Loucy (cell line): ENCODE results near the gene USH1C.

Experiments used
- H2AFZ ChIP-seq: fragments of 200-600 bp; sonication (generic); 2 replicates; pipeline ENCODE4 v1.6.0; 2016; ENCODE audit warnings: antibody characterized with exemption, mild to moderate bottlenecking, low read length, moderate library complexity
- H3F3A ChIP-seq: fragments of 200-600 bp; 2 replicates; pipeline ENCODE4 v1.6.0; 2016; ENCODE audit warnings: antibody characterized with exemption, low read depth, mild to moderate bottlenecking
- H3K27me3 ChIP-seq: fragments of 200-600 bp; sonication (generic); 2 replicates; pipeline ENCODE4 v1.6.1; 2014; ENCODE audit warnings: low read length, mild to moderate bottlenecking; ENCODE audit not compliant: insufficient read depth, poor library complexity, severe bottlenecking
- H3K36me3 ChIP-seq: fragments of 200-600 bp; sonication (generic); 2 replicates; pipeline ENCODE4 v1.6.1; 2016; ENCODE audit warnings: low read length; ENCODE audit not compliant: insufficient read depth
- H3K4me1 ChIP-seq: fragments of 200-600 bp; sonication (generic); 2 replicates; pipeline ENCODE4 v1.5.1; 2014; ENCODE audit warnings: low read length, mild to moderate bottlenecking; ENCODE audit not compliant: insufficient read depth, poor library complexity, severe bottlenecking
- H3K4me2 ChIP-seq: fragments of 200-600 bp; sonication (generic); 2 replicates; pipeline ENCODE4 v1.6.0; 2014; ENCODE audit warnings: antibody characterized with exemption, low read length, low read depth, mild to moderate bottlenecking; ENCODE audit not compliant: poor library complexity, severe bottlenecking
- H3K4me3 ChIP-seq: fragments of 200-600 bp; sonication (generic); 2 replicates; pipeline ENCODE4 v1.5.1; 2014; ENCODE audit warnings: low read length, mild to moderate bottlenecking, mixed read lengths; ENCODE audit not compliant: poor library complexity, severe bottlenecking
- H3K79me2 ChIP-seq: fragments of 200-600 bp; sonication (generic); 2 replicates; pipeline ENCODE4 v1.6.1; 2014; ENCODE audit warnings: low read length; ENCODE audit not compliant: insufficient read depth
- H3K9ac ChIP-seq: fragments of 200-600 bp; sonication (generic); 2 replicates; pipeline ENCODE4 v1.6.0; 2014; ENCODE audit warnings: mild to moderate bottlenecking, low read depth, low read length, moderate library complexity; ENCODE audit not compliant: poor library complexity, severe bottlenecking
- H3K9me2 ChIP-seq: fragments of 200-600 bp; sonication (generic); replicated peaks from 2 replicates; pipeline ENCODE4 v1.6.1; 2016; ENCODE audit warnings: low read depth, low read length, mixed read lengths
- H3K9me3 ChIP-seq: fragments of 200-600 bp; sonication (generic); 2 replicates; pipeline ENCODE4 v1.6.1; 2014; ENCODE audit warnings: mild to moderate bottlenecking, antibody characterized with exemption, low read length, low read depth; ENCODE audit not compliant: insufficient read depth
- H4K20me1 ChIP-seq: fragments of 200-600 bp; sonication (generic); 2 replicates; pipeline ENCODE4 v1.6.0; 2014; ENCODE audit warnings: antibody characterized with exemption, low read length, mild to moderate bottlenecking; ENCODE audit not compliant: insufficient read depth, poor library complexity, severe bottlenecking
- EZH2phosphoT487 ChIP-seq: fragments of 200-600 bp; IDR thresholded peaks from 2 replicates; pipeline ENCODE4 v1.6.1; 2018; ENCODE audit warnings: antibody characterized with exemption, mild to moderate bottlenecking, moderate library complexity, borderline replicate concordance
- TF ChIP-seq, protein P1 (sequence below): fragments of 200-600 bp; sonication (generic); conservative IDR thresholded peaks from 2 replicates; pipeline ENCODE4 v1.5.1; 2014; ENCODE audit warnings: mild to moderate bottlenecking, antibody characterized with exemption, low read length

The USH1C gene

DNA sequence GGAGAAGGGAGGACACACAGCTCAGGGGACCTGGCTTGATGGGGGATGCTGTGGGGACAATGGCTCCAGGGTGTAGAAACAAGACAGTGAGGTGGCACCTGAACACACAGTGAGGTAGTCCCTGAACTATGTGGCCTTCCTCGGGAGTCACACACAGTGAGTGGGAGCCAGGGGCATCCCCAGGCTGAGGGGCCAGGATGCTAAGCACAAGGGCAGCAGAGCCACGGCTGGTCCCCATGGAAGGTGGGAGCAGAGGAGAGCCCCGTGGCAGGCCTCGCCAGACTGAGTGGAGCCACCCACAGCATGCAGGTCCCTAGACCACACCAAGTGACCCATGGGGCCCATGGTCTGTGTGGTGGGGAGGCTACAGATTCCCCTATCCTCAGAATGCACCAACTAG, 41.6 kb downstream of the USH1C start:
- H3K9ac ChIP-seq: no peak overlapping the region
- H3K4me2 ChIP-seq: no peak overlapping the region
- no peaks in the 10 kb centered on the region for H3K36me3 ChIP-seq
- no peaks in the 10 kb centered on the region for H3K4me1 ChIP-seq
- no peaks in the 10 kb centered on the region for H3K79me2 ChIP-seq
- H3K9me3 ChIP-seq: no peaks in the 10 kb centered on the region
- no peak overlapping the region for H3K4me3 ChIP-seq
- H4K20me1 ChIP-seq: no peaks in the 10 kb centered on the region
- H3F3A ChIP-seq: no peaks in the 10 kb centered on the region
- H2AFZ ChIP-seq: no peak overlapping the region
- no peaks in the 10 kb centered on the region for H3K9me2 ChIP-seq
- H3K27me3 ChIP-seq: no peaks in the 10 kb centered on the region
- TF ChIP-seq, protein P1, sequence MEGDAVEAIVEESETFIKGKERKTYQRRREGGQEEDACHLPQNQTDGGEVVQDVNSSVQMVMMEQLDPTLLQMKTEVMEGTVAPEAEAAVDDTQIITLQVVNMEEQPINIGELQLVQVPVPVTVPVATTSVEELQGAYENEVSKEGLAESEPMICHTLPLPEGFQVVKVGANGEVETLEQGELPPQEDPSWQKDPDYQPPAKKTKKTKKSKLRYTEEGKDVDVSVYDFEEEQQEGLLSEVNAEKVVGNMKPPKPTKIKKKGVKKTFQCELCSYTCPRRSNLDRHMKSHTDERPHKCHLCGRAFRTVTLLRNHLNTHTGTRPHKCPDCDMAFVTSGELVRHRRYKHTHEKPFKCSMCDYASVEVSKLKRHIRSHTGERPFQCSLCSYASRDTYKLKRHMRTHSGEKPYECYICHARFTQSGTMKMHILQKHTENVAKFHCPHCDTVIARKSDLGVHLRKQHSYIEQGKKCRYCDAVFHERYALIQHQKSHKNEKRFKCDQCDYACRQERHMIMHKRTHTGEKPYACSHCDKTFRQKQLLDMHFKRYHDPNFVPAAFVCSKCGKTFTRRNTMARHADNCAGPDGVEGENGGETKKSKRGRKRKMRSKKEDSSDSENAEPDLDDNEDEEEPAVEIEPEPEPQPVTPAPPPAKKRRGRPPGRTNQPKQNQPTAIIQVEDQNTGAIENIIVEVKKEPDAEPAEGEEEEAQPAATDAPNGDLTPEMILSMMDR: no peak
- no peak for TF ChIP-seq EZH2phosphoT487

DNA sequence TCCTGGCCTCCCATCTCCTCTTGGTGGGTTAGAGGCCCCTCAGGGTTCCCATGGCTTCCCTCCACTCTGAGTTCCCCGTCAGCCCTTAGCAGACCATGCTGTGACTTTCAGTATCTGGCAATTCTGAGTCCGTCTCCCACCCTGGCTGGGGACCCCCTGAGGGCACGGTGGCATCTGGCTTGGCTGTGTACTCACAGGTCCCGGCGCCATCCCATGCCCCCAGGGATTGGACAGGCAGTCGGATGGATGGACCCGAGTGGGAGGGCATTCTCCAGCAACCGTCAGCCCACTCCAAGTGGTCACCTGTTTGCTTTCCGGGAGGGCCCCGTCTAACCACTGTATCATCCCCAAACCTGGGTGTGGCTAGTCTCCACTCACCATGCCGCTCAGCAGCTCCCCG, 43.5 kb downstream of the USH1C start:
- Histone ChIP-seq H3K36me3 (no peaks in the 10 kb centered on the region), H3K9me3 (no peaks in the 10 kb centered on the region), H3K4me3 (no peak overlapping the region), H3K4me2 (no peak overlapping the region), H2AFZ (no peak overlapping the region), H3K79me2 (no peaks in the 10 kb centered on the region), H3K4me1 (no peaks in the 10 kb centered on the region), H3K9ac (no peak overlapping the region), H3K9me2 (no peaks in the 10 kb centered on the region), H4K20me1 (no peaks in the 10 kb centered on the region), H3F3A (no peaks in the 10 kb centered on the region), H3K27me3 (no peaks in the 10 kb centered on the region)
- no peak for TF ChIP-seq EZH2phosphoT487
- TF ChIP-seq, protein P1: no peak

DNA sequence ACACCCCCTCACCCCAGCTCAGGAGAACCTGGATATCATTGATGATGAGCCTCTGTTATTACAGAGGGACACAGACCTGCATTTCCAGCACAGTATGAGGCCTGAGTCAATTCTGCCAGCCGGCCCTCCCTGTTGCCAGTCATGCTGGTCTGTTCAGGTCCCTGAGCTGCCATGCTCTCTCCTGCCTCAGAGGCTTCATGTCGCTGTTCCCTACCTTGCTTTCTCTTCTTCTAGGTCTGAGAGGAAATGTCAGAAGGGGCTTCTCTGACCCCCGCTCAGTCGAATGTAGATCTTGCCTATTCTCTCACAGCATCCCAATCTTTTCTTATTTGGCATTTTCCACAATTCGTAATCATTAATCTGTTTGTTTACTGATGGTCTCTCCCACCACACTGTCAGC, 45.7 kb downstream of the USH1C start:
- no peak overlapping the region for H3K9ac ChIP-seq
- H2AFZ ChIP-seq: no peak overlapping the region
- no peak overlapping the region for H3K4me2 ChIP-seq
- no peaks in the 10 kb centered on the region for H3K79me2 ChIP-seq
- no peaks in the 10 kb centered on the region for H3K9me2 ChIP-seq
- no peaks in the 10 kb centered on the region for H3K4me1 ChIP-seq
- H4K20me1 ChIP-seq: no peaks in the 10 kb centered on the region
- H3K4me3 ChIP-seq: no peak overlapping the region
- H3F3A ChIP-seq: no peaks in the 10 kb centered on the region
- H3K9me3 ChIP-seq: no peaks in the 10 kb centered on the region
- TF ChIP-seq EZH2phosphoT487: no peak
- TF ChIP-seq, protein P1: no peak
- H3K27me3 ChIP-seq: no peaks in the 10 kb centered on the region
- no peaks in the 10 kb centered on the region for H3K36me3 ChIP-seq
